ENCODE measurements around the gene GAGE2A.
"Not testable (repeated sequence)": the region's sequence is repeated elsewhere in the genome, so short reads cannot be mapped to it uniquely, and the experiment has no call there.

- not testable (repeated sequence) for TF ChIP-seq CTCF, POLR2A (IDR thresholded peaks at IDR 0.05)
Measured at GRCh38 chrX:49569152-49569551, 20.1 kb upstream of the GAGE2A start.
